Natural killer cell (primary cell): ENCODE results near the gene ARID4B. TPM values are rescaled to one million over a fixed set of nuclear protein-coding genes. Genes with fewer than 3 reads are reported as not detected.

Experiments
- ATAC-seq, 3 donors: fragments of 150-1000 bp in 2 of 3; fragments of 200-7000 bp in 1 of 3; cut with Tn5 transposase; 1 replicate in 1 of 3; 2 replicates in 2 of 3; pipeline ENCODE4 v1.10.0; 2021; ENCODE audit warnings: mild to moderate bottlenecking in 2 of 3, moderate library complexity in 2 of 3
- DNase-seq, 2 donors: peaks; one replicate each; pipeline versions ENCODE4 v3.0.0 to v3.0.0-alpha.2; 2013 to 2021; ENCODE audit warnings: mixed read lengths in 1 of 2
- H3K27ac ChIP-seq: one replicate; pipeline ENCODE4 v1.5.1; 2013; ENCODE audit warnings: mild to moderate bottlenecking, low read length
- H3K27me3 ChIP-seq: one replicate; pipeline ENCODE4 v1.6.1; 2013; ENCODE audit warnings: low read length; ENCODE audit not compliant: control insufficient read depth, insufficient read depth
- H3K36me3 ChIP-seq: one replicate; pipeline ENCODE4 v1.6.1; 2013; ENCODE audit warnings: low read length; ENCODE audit not compliant: control insufficient read depth, insufficient read depth
- H3K4me1 ChIP-seq: one replicate; pipeline ENCODE4 v1.6.1; 2013; ENCODE audit warnings: low read length; ENCODE audit not compliant: control insufficient read depth, insufficient read depth
- H3K4me3 ChIP-seq: one replicate; pipeline ENCODE4 v1.5.1; 2013; ENCODE audit warnings: low read length
- H3K9me3 ChIP-seq: one replicate; pipeline ENCODE4 v1.6.1; 2013; ENCODE audit warnings: low read length; ENCODE audit not compliant: control insufficient read depth, insufficient read depth
- H3K27ac Mint-ChIP-seq, 2 donors: one replicate each; pipeline ENCODE4 v1.8.0; 2022; ENCODE audit warnings: mild to moderate bottlenecking in 2 of 2, mixed read lengths in 2 of 2, moderate library complexity in 1 of 2
- H3K27me3 Mint-ChIP-seq, 2 donors: one replicate each; pipeline ENCODE4 v1.8.0; 2022; ENCODE audit warnings: low read depth in 2 of 2, mixed read lengths in 2 of 2
- H3K36me3 Mint-ChIP-seq: one replicate; pipeline ENCODE4 v1.8.0; 2022; ENCODE audit warnings: mixed read lengths
- H3K4me1 Mint-ChIP-seq, 2 donors: one replicate each; pipeline ENCODE4 v1.8.0; 2022; ENCODE audit warnings: mixed read lengths in 2 of 2
- H3K4me3 Mint-ChIP-seq: one replicate; pipeline ENCODE4 v1.8.0; 2022; ENCODE audit warnings: mild to moderate bottlenecking, moderate library complexity, mixed read lengths
- H3K9me3 Mint-ChIP-seq, 2 donors: one replicate each; pipeline ENCODE4 v1.8.0; 2022; ENCODE audit warnings: mixed read lengths in 2 of 2
- CTCF ChIP-seq: fragments of 200-600 bp; IDR thresholded peaks from one replicate; pipeline ENCODE4 v1.8.0; 2022; ENCODE audit warnings: antibody characterized with exemption
- WGBS: methylation state at CpG from one replicate; pipeline ENCODE4 v1.1.7; 2013; ENCODE audit warnings: missing lambda C conversion rate; ENCODE audit not compliant: insufficient coverage; 5-methylcytosine and 5-hydroxymethylcytosine counted together
- intact Hi-C: fragments of 100-400 bp; cut with micrococcal nuclease; formaldehyde crosslinking; loops from one replicate; pipeline ENCODE4 v1.14.2; 2022
- total RNA-seq, 4 donors: library from RNA; stranded (reverse); fragments of 120-200 nt in 1 of 4; gene quantifications; one replicate each; pipeline versions ENCODE4 v1.2.3 to v1.2.4, GENCODE V29; 2013 to 2022

The ARID4B gene
- total RNA-seq, 3 donors from 2014 or later (not counting 1 experiment from before 2014, with no cell fraction given), result 161 to 189 (median 178) TPM

- H3K27ac ChIP-seq, result no peak overlapping the region
- no peak overlapping the region for H3K4me3 Mint-ChIP-seq
- no peaks in the 10 kb centered on the region for H3K36me3 ChIP-seq
- no peaks in the 10 kb centered on the region for H3K9me3 ChIP-seq
- no peaks in the 10 kb centered on the region for H3K9me3 Mint-ChIP-seq
- H3K27me3 ChIP-seq, result no peaks in the 10 kb centered on the region
- H3K27ac Mint-ChIP-seq, result peak overlapping the region in 1 of 2 donors; percentile 1
- H3K4me1 Mint-ChIP-seq, result peaks cover 62% of the 10 kb centered on the region in 2 donors
- TF ChIP-seq CTCF, result no peak
- intact Hi-C loops, result no loop called here
- DNase-seq (no peak), ATAC-seq (no peak)
- no peak overlapping the region for H3K4me3 ChIP-seq
- 87% methylated on average over 5 of the region's 5 CpGs for WGBS
- H3K4me1 ChIP-seq, result peaks cover 40% of the 10 kb centered on the region
- H3K27me3 Mint-ChIP-seq, result no peaks in the 10 kb centered on the region
- no peaks in the 10 kb centered on the region for H3K36me3 Mint-ChIP-seq
Measured at GRCh38 chr1:235279694-235280093, 48.3 kb downstream of the ARID4B start.

- H3K27ac Mint-ChIP-seq, result no peak overlapping the region
- DNase-seq (no peak), ATAC-seq (no peak)
- H3K36me3 ChIP-seq, result no peaks in the 10 kb centered on the region
- H3K27me3 ChIP-seq, result no peaks in the 10 kb centered on the region
- no peak overlapping the region for H3K27ac ChIP-seq
- no peaks in the 10 kb centered on the region for H3K36me3 Mint-ChIP-seq
- peak overlapping the region; percentile 13 for H3K4me3 Mint-ChIP-seq
- WGBS, result 98% methylated on average over 4 of the region's 5 CpGs
- H3K4me3 ChIP-seq, result no peak overlapping the region
- no peaks in the 10 kb centered on the region for H3K27me3 Mint-ChIP-seq
- H3K4me1 Mint-ChIP-seq, result peaks cover 58 to 63% of the 10 kb centered on the region in 2 donors
- no peaks in the 10 kb centered on the region for H3K9me3 ChIP-seq
- no peak for TF ChIP-seq CTCF
- peaks cover 34% of the 10 kb centered on the region for H3K4me1 ChIP-seq
- intact Hi-C loops, result no loop called here
- H3K9me3 Mint-ChIP-seq, result no peaks in the 10 kb centered on the region
Measured at GRCh38 chr1:235278915-235279292, 49.1 kb downstream of the ARID4B start.

- H3K36me3 Mint-ChIP-seq, result no peaks in the 10 kb centered on the region
- H3K4me3 Mint-ChIP-seq, result no peak overlapping the region
- peaks cover 63 to 68% of the 10 kb centered on the region in 2 donors for H3K4me1 Mint-ChIP-seq
- H3K36me3 ChIP-seq, result no peaks in the 10 kb centered on the region
- no peaks in the 10 kb centered on the region for H3K9me3 ChIP-seq
- no peaks in the 10 kb centered on the region for H3K27me3 Mint-ChIP-seq
- no peak overlapping the region for H3K27ac ChIP-seq
- no peaks in the 10 kb centered on the region for H3K27me3 ChIP-seq
- no peak overlapping the region for H3K4me3 ChIP-seq
- H3K9me3 Mint-ChIP-seq, result no peaks in the 10 kb centered on the region
- TF ChIP-seq CTCF, result no peak
- peaks cover 30% of the 10 kb centered on the region for H3K4me1 ChIP-seq
- H3K27ac Mint-ChIP-seq, result peak overlapping the region; percentile 12 to 59
- DNase-seq (no peak), ATAC-seq (no peak)
- intact Hi-C loops, result no loop called here
- 88% methylated on average over 1 of the region's 1 CpG for WGBS
Measured at GRCh38 chr1:235278233-235278914, 49.6 kb downstream of the ARID4B start.

- intact Hi-C loops, result no loop called here
- Mint-ChIP-seq H3K4me3 (peak overlapping the region; percentile 58), H3K4me1 (peaks cover 65 to 73% of the 10 kb centered on the region in 2 donors), H3K27me3 (no peaks in the 10 kb centered on the region), H3K36me3 (no peaks in the 10 kb centered on the region), H3K9me3 (no peaks in the 10 kb centered on the region), H3K27ac (peak overlapping the region; percentile 12 to 59)
- Histone ChIP-seq H3K9me3 (no peaks in the 10 kb centered on the region), H3K4me1 (peaks cover 30% of the 10 kb centered on the region), H3K27me3 (no peaks in the 10 kb centered on the region), H3K36me3 (no peaks in the 10 kb centered on the region), H3K27ac (no peak overlapping the region), H3K4me3 (no peak overlapping the region)
- no peak for TF ChIP-seq CTCF
- ATAC-seq, result no peak
- no peak for DNase-seq
Measured at GRCh38 chr1:235277709-235278108, 50.3 kb downstream of the ARID4B start.
